Measurements from ENCODE around the gene TMPRSS4. TPM values are rescaled to one million over a fixed set of nuclear protein-coding genes. Genes with fewer than 3 reads are reported as not detected.

The TMPRSS4 gene
- not detected for polyA plus RNA-seq (2013, experiment 1 of 2)
- polyA plus RNA-seq (2013, experiment 2 of 2): not detected

- Histone ChIP-seq H3K4me2 (ENCODE audit: insufficient read depth, low read length, poor library complexity, severe bottlenecking) (no peak within 1 kb of the TSS), H3K27me3 (ENCODE audit: control insufficient read depth in 3 of 3, insufficient read depth in 3 of 3, low read depth in 1 of 3, low read length in 3 of 3) (peaks cover 0 to 32% (median 0%) of the 10 kb centered on the region in 3 experiments), H3K4me3 (ENCODE audit: low read length in 2 of 2) (no peak within 1 kb of the TSS), H2AFZ (ENCODE audit: low read length) (no peak within 1 kb of the TSS), H3K14ac (ENCODE audit: low read length) (no peak within 1 kb of the TSS), H2BK15ac (ENCODE audit: low read length) (no peak within 1 kb of the TSS), H3K18ac (ENCODE audit: low read length) (no peak within 1 kb of the TSS), H2BK5ac (ENCODE audit: low read length) (no peak within 1 kb of the TSS), H2BK120ac (ENCODE audit: low read depth, low read length) (no peak within 1 kb of the TSS), H3K4me1 (ENCODE audit: control insufficient read depth in 2 of 2, insufficient read depth in 1 of 2, low read depth in 1 of 2, low read length in 2 of 2) (no peaks in the 10 kb centered on the region), H4K8ac (ENCODE audit: low read depth, low read length) (no peak within 1 kb of the TSS), H2BK12ac (ENCODE audit: low read length) (no peak within 1 kb of the TSS), H4K91ac (ENCODE audit: low read depth, low read length, poor library complexity) (no peak within 1 kb of the TSS), H2AK5ac (ENCODE audit: low read depth, low read length) (no peak within 1 kb of the TSS), H3K9ac (ENCODE audit: low read depth, low read length, poor library complexity) (no peak within 1 kb of the TSS), H3K27ac (replicated peaks; ENCODE audit: low read length) (no peak within 1 kb of the TSS), H3K23ac (ENCODE audit: low read depth, low read length, poor library complexity) (no peak within 1 kb of the TSS), H3K79me1 (ENCODE audit: low read depth, low read length) (no peaks in the 10 kb centered on the region), H3K4ac (ENCODE audit: low read length) (no peak within 1 kb of the TSS), H3K9me3 (replicated peaks in 1 of 2; ENCODE audit: control insufficient read depth in 2 of 2, insufficient read depth in 1 of 2, low read depth in 1 of 2, low read length in 2 of 2) (no peaks in the 10 kb centered on the region), H3K36me3 (replicated peaks in 1 of 2; ENCODE audit: control insufficient read depth in 2 of 2, insufficient read depth in 2 of 2, low read length in 2 of 2) (no peaks in the 10 kb centered on the region)
- DNase-seq (ENCODE audit: low spot score): no peak
- no CpG with 5 or more reads among the region's 7 CpGs for WGBS, 2 donors (ENCODE audit: extremely low coverage in 2 of 2, insufficient read length in 2 of 2, insufficient replicate concordance in 1 of 2)
Observed at GRCh38 chr11:118076754-118077281, at the start of gene TMPRSS4. TMPRSS4 (plus strand) TSS chr11:118077078; CDS start chr11:118077303, 225 bp downstream.

GRCh38 chr11:118027694-118028093, 49.2 kb upstream of the TMPRSS4 start:
- Histone ChIP-seq H3K4ac (ENCODE audit: low read length) (no peak overlapping the region), H2BK120ac (ENCODE audit: low read depth, low read length) (no peak overlapping the region), H2BK15ac (ENCODE audit: low read length) (no peak overlapping the region), H2BK5ac (ENCODE audit: low read length) (no peak overlapping the region), H3K9me3 (replicated peaks in 1 of 2; ENCODE audit: control insufficient read depth in 2 of 2, insufficient read depth in 1 of 2, low read depth in 1 of 2, low read length in 2 of 2) (no peaks in the 10 kb centered on the region), H3K79me1 (ENCODE audit: low read depth, low read length) (no peaks in the 10 kb centered on the region), H3K18ac (ENCODE audit: low read length) (no peak overlapping the region), H4K91ac (ENCODE audit: low read depth, low read length, poor library complexity) (no peak overlapping the region), H3K27ac (replicated peaks; ENCODE audit: low read length) (no peak overlapping the region), H3K9ac (ENCODE audit: low read depth, low read length, poor library complexity) (no peak overlapping the region), H3K27me3 (ENCODE audit: control insufficient read depth in 3 of 3, insufficient read depth in 3 of 3, low read depth in 1 of 3, low read length in 3 of 3) (no peaks in the 10 kb centered on the region), H3K36me3 (replicated peaks in 1 of 2; ENCODE audit: control insufficient read depth in 2 of 2, insufficient read depth in 2 of 2, low read length in 2 of 2) (no peaks in the 10 kb centered on the region), H3K4me1 (ENCODE audit: control insufficient read depth in 2 of 2, insufficient read depth in 1 of 2, low read depth in 1 of 2, low read length in 2 of 2) (no peaks in the 10 kb centered on the region), H2AFZ (ENCODE audit: low read length) (no peak overlapping the region), H3K4me3 (ENCODE audit: low read length in 2 of 2) (no peak overlapping the region), H2AK5ac (ENCODE audit: low read depth, low read length) (no peak overlapping the region), H3K14ac (ENCODE audit: low read length) (no peak overlapping the region), H4K8ac (ENCODE audit: low read depth, low read length) (no peak overlapping the region), H3K4me2 (ENCODE audit: insufficient read depth, low read length, poor library complexity, severe bottlenecking) (no peak overlapping the region), H3K23ac (ENCODE audit: low read depth, low read length, poor library complexity) (no peak overlapping the region), H2BK12ac (ENCODE audit: low read length) (no peak overlapping the region)
- no peak for DNase-seq (ENCODE audit: low spot score)
- WGBS, 2 donors (ENCODE audit: extremely low coverage in 2 of 2, insufficient read length in 2 of 2, insufficient replicate concordance in 1 of 2): no CpG with 5 or more reads among the region's 4 CpGs

GRCh38 chr11:118028626-118029025, 48.3 kb upstream of the TMPRSS4 start:
- no peak overlapping the region for H2AFZ ChIP-seq (ENCODE audit: low read length)
- no peak overlapping the region for H3K14ac ChIP-seq (ENCODE audit: low read length)
- H3K18ac ChIP-seq (ENCODE audit: low read length): no peak overlapping the region
- no peak overlapping the region for H3K9ac ChIP-seq (ENCODE audit: low read depth, low read length, poor library complexity)
- H3K9me3 ChIP-seq (replicated peaks in 1 of 2; ENCODE audit: control insufficient read depth in 2 of 2, insufficient read depth in 1 of 2, low read depth in 1 of 2, low read length in 2 of 2): no peaks in the 10 kb centered on the region
- H3K27me3 ChIP-seq (ENCODE audit: control insufficient read depth in 3 of 3, insufficient read depth in 3 of 3, low read depth in 1 of 3, low read length in 3 of 3): no peaks in the 10 kb centered on the region
- H2AK5ac ChIP-seq (ENCODE audit: low read depth, low read length): no peak overlapping the region
- H3K4me2 ChIP-seq (ENCODE audit: insufficient read depth, low read length, poor library complexity, severe bottlenecking): no peak overlapping the region
- no peak overlapping the region for H4K91ac ChIP-seq (ENCODE audit: low read depth, low read length, poor library complexity)
- no peaks in the 10 kb centered on the region for H3K4me1 ChIP-seq (ENCODE audit: control insufficient read depth in 2 of 2, insufficient read depth in 1 of 2, low read depth in 1 of 2, low read length in 2 of 2)
- no peak for DNase-seq (ENCODE audit: low spot score)
- H2BK120ac ChIP-seq (ENCODE audit: low read depth, low read length): no peak overlapping the region
- no CpG with 5 or more reads among the region's 3 CpGs for WGBS, 2 donors (ENCODE audit: extremely low coverage in 2 of 2, insufficient read length in 2 of 2, insufficient replicate concordance in 1 of 2)
- no peaks in the 10 kb centered on the region for H3K79me1 ChIP-seq (ENCODE audit: low read depth, low read length)
- H2BK5ac ChIP-seq (ENCODE audit: low read length): no peak overlapping the region
- no peak overlapping the region for H3K4me3 ChIP-seq (ENCODE audit: low read length in 2 of 2)
- no peak overlapping the region for H3K4ac ChIP-seq (ENCODE audit: low read length)
- no peak overlapping the region for H2BK15ac ChIP-seq (ENCODE audit: low read length)
- no peak overlapping the region for H3K23ac ChIP-seq (ENCODE audit: low read depth, low read length, poor library complexity)
- H3K27ac ChIP-seq (replicated peaks; ENCODE audit: low read length): no peak overlapping the region
- H3K36me3 ChIP-seq (replicated peaks in 1 of 2; ENCODE audit: control insufficient read depth in 2 of 2, insufficient read depth in 2 of 2, low read length in 2 of 2): no peaks in the 10 kb centered on the region
- H4K8ac ChIP-seq (ENCODE audit: low read depth, low read length): no peak overlapping the region
- H2BK12ac ChIP-seq (ENCODE audit: low read length): no peak overlapping the region

- no CpG with 5 or more reads among the region's 4 CpGs for WGBS, 2 donors (ENCODE audit: extremely low coverage in 2 of 2, insufficient read length in 2 of 2, insufficient replicate concordance in 1 of 2)
- no peak overlapping the region for H2BK12ac ChIP-seq (ENCODE audit: low read length)
- no peak overlapping the region for H3K4ac ChIP-seq (ENCODE audit: low read length)
Observed at GRCh38 chr11:118033443-118033842, 43.4 kb upstream of the TMPRSS4 start.

More at GRCh38 chr11:118033443-118033842, 43.4 kb upstream of the TMPRSS4 start:
- Histone ChIP-seq H3K23ac (ENCODE audit: low read depth, low read length, poor library complexity) (no peak overlapping the region), H2AFZ (ENCODE audit: low read length) (no peak overlapping the region), H2BK120ac (ENCODE audit: low read depth, low read length) (no peak overlapping the region), H3K27ac (replicated peaks; ENCODE audit: low read length) (no peak overlapping the region), H3K4me3 (ENCODE audit: low read length in 2 of 2) (no peak overlapping the region), H3K4me2 (ENCODE audit: insufficient read depth, low read length, poor library complexity, severe bottlenecking) (no peak overlapping the region), H2AK5ac (ENCODE audit: low read depth, low read length) (no peak overlapping the region), H2BK15ac (ENCODE audit: low read length) (no peak overlapping the region), H4K91ac (ENCODE audit: low read depth, low read length, poor library complexity) (no peak overlapping the region), H4K8ac (ENCODE audit: low read depth, low read length) (no peak overlapping the region), H3K14ac (ENCODE audit: low read length) (no peak overlapping the region), H2BK5ac (ENCODE audit: low read length) (no peak overlapping the region), H3K18ac (ENCODE audit: low read length) (no peak overlapping the region), H3K27me3 (ENCODE audit: control insufficient read depth in 3 of 3, insufficient read depth in 3 of 3, low read depth in 1 of 3, low read length in 3 of 3) (no peaks in the 10 kb centered on the region), H3K9me3 (replicated peaks in 1 of 2; ENCODE audit: control insufficient read depth in 2 of 2, insufficient read depth in 1 of 2, low read depth in 1 of 2, low read length in 2 of 2) (no peaks in the 10 kb centered on the region), H3K36me3 (replicated peaks in 1 of 2; ENCODE audit: control insufficient read depth in 2 of 2, insufficient read depth in 2 of 2, low read length in 2 of 2) (no peaks in the 10 kb centered on the region), H3K79me1 (ENCODE audit: low read depth, low read length) (no peaks in the 10 kb centered on the region), H3K9ac (ENCODE audit: low read depth, low read length, poor library complexity) (no peak overlapping the region), H3K4me1 (ENCODE audit: control insufficient read depth in 2 of 2, insufficient read depth in 1 of 2, low read depth in 1 of 2, low read length in 2 of 2) (no peaks in the 10 kb centered on the region)
- DNase-seq (ENCODE audit: low spot score): no peak
